ENCODE data around the gene TPSAB1. TPM values are rescaled to one million over a fixed set of nuclear protein-coding genes. Genes with fewer than 3 reads are reported as not detected.

Gene TPSAB1
- total RNA-seq, 2 experiments from 2014 or later: not detected

DNA sequence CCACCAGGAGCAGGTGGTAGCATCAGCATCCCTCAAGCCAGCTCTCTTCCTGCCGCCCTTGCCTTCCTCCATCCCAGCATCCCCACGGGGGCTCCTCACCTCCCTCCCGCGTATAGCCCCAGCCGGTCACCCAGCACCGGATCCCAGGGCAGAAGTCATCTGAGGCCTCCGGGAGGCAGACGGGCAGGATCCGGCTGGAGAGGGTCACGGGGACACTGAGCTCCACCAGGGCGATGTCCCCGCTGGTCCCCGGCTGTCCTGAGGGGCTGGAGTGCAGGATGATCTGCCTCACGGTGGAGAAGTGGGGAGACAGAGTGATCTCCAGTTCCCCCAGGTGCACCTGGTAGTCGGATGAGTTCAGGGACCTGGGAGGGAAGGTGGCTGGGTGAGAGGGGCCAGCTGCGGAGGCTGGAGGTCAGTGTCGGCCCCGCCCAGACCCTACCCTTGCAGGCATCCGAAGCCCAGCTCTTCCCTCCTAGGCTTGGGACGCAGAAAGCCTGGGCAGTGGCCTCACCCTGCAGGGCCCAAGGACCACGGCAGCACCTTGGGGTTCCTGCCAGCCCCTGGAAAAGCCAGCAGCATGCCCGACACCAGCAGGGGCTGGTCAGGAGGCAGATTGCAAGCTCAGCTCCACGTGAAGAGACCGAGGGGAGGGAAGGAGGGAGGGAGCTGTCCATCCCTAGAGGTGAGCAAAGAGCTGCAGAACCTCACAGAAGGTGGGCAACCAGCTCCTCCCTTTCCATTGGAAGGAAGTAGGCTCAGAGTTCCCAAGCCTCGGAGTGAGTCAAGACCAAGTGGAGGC, 17.8 kb upstream of the TPSAB1 start:
- H4K20me1 ChIP-seq (ENCODE audit: insufficient read depth, low read length): no peaks in the 10 kb centered on the region
- no peak overlapping the region for H3K4me3 ChIP-seq (ENCODE audit: low read depth, low read length, poor library complexity, severe bottlenecking)
- TF ChIP-seq, protein P1, sequence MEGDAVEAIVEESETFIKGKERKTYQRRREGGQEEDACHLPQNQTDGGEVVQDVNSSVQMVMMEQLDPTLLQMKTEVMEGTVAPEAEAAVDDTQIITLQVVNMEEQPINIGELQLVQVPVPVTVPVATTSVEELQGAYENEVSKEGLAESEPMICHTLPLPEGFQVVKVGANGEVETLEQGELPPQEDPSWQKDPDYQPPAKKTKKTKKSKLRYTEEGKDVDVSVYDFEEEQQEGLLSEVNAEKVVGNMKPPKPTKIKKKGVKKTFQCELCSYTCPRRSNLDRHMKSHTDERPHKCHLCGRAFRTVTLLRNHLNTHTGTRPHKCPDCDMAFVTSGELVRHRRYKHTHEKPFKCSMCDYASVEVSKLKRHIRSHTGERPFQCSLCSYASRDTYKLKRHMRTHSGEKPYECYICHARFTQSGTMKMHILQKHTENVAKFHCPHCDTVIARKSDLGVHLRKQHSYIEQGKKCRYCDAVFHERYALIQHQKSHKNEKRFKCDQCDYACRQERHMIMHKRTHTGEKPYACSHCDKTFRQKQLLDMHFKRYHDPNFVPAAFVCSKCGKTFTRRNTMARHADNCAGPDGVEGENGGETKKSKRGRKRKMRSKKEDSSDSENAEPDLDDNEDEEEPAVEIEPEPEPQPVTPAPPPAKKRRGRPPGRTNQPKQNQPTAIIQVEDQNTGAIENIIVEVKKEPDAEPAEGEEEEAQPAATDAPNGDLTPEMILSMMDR (conservative IDR thresholded peaks at IDR 0.05; ENCODE audit: low read length): no peak
- TF ChIP-seq EZH2phosphoT487 (IDR thresholded peaks at IDR 0.05; ENCODE audit: borderline replicate concordance, low read depth, low read length): no peak
- DNase-seq (ENCODE audit: low spot score): no peak
- H3K36me3 ChIP-seq (ENCODE audit: insufficient read depth, low read length): no peaks in the 10 kb centered on the region
- H3K4me2 ChIP-seq (ENCODE audit: low read length): no peak overlapping the region
- ChIA-PET POLR2A (no interaction called here), CTCF (ENCODE audit: unreplicated experiment) (no interaction called here)
- H3K9me3 ChIP-seq (ENCODE audit: low read length): no peaks in the 10 kb centered on the region
- H3K27ac ChIP-seq (ENCODE audit: low read depth, low read length, poor library complexity, severe bottlenecking): no peak overlapping the region
- intact Hi-C loops (cut with micrococcal nuclease; ENCODE audit: unreplicated experiment): no loop called here
- no peaks in the 10 kb centered on the region for H3K79me2 ChIP-seq (ENCODE audit: insufficient read depth, low read depth, low read length)
- H3K9me2 ChIP-seq (ENCODE audit: insufficient read depth, low read length): no peaks in the 10 kb centered on the region
- no peaks in the 10 kb centered on the region for H3K4me1 ChIP-seq (ENCODE audit: insufficient read depth, low read length, poor library complexity, severe bottlenecking)
- H2AFZ ChIP-seq (ENCODE audit: low read length): no peak overlapping the region
- BruUV-seq (replicated peaks): no TSS peak

DNA sequence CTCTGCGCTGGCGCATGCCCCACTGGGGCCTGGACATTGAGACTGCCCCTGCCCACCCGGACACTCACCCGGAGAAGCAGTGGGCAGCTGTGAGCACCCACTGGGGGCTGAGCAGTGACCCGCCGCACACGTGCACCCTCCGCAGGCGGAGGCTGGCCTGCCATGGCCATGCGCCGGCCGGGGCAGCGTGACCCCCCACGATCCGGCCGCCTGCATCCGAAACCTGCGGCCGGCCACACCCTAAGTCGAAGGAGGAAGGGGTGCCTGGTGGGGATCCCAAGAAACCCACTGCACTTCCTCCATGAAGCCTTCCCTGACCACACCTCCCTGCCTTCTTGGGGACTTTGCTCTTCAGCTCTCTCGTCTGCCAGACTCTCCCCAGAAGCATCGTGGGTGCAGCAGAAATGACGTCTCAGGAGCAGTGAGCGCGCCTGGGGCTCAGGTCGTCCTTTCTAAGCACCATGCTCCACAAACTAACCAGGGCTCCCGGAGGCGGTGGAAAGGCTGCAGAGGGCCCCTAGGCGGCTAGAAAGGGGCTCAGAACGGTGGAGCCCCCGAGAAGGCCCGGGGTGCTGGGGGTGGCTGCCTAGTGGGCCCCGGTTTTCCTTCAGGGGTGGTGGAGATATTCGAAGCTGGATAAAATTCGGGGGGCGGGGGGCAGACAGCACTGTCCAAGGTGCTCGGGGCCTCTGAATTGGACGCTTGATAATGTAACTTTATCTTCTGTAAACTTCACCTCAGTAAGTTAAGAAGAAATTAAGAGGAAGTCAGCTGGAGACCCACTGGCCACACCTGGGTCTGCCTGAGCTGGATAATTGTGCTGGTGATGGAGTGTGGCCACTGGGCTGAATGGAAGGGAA, 16.9 kb upstream of the TPSAB1 start:
- Histone ChIP-seq H4K20me1 (ENCODE audit: insufficient read depth, low read length) (no peaks in the 10 kb centered on the region), H3K79me2 (ENCODE audit: insufficient read depth, low read depth, low read length) (no peaks in the 10 kb centered on the region), H3K36me3 (ENCODE audit: insufficient read depth, low read length) (no peaks in the 10 kb centered on the region), H3K4me1 (ENCODE audit: insufficient read depth, low read length, poor library complexity, severe bottlenecking) (no peaks in the 10 kb centered on the region), H3K27ac (ENCODE audit: low read depth, low read length, poor library complexity, severe bottlenecking) (no peak overlapping the region), H2AFZ (ENCODE audit: low read length) (no peak overlapping the region), H3K9me2 (ENCODE audit: insufficient read depth, low read length) (no peaks in the 10 kb centered on the region), H3K4me3 (ENCODE audit: low read depth, low read length, poor library complexity, severe bottlenecking) (no peak overlapping the region), H3K9me3 (ENCODE audit: low read length) (no peaks in the 10 kb centered on the region), H3K4me2 (ENCODE audit: low read length) (no peak overlapping the region)
- intact Hi-C loops (cut with micrococcal nuclease; ENCODE audit: unreplicated experiment): no loop called here
- ChIA-PET POLR2A (no interaction called here), CTCF (ENCODE audit: unreplicated experiment) (no interaction called here)
- no peak for DNase-seq (ENCODE audit: low spot score)
- no TSS peak for BruUV-seq (replicated peaks)
- TF ChIP-seq EZH2phosphoT487 (IDR thresholded peaks at IDR 0.05; ENCODE audit: borderline replicate concordance, low read depth, low read length): no peak
- TF ChIP-seq, protein P1 (conservative IDR thresholded peaks at IDR 0.05; ENCODE audit: low read length): no peak

DNA sequence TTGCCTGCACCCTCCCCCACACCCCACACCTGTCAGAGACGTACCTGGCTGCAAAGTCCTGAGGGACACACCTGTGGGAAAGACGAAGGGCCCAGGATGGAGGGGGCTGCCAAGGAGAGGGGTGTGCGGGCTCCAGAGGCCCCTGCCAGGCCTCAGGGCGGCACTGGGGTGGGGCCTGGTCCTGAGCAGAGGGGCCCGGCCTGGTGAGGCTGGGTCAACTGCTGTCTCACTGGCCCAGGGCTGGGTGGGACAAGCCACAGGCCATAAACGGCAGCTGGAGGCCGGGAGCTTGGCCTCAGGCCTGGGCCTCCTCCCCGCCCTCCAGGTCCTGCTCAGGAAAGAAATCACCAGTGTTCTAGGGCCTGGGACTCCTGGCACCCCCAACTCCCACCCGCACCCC, 15.9 kb upstream of the TPSAB1 start:
- Histone ChIP-seq H3K9me3 (ENCODE audit: low read length) (no peaks in the 10 kb centered on the region), H4K20me1 (ENCODE audit: insufficient read depth, low read length) (no peaks in the 10 kb centered on the region), H3K79me2 (ENCODE audit: insufficient read depth, low read depth, low read length) (no peaks in the 10 kb centered on the region), H3K4me2 (ENCODE audit: low read length) (no peak overlapping the region), H3K27ac (ENCODE audit: low read depth, low read length, poor library complexity, severe bottlenecking) (no peak overlapping the region), H2AFZ (ENCODE audit: low read length) (no peak overlapping the region), H3K4me1 (ENCODE audit: insufficient read depth, low read length, poor library complexity, severe bottlenecking) (no peaks in the 10 kb centered on the region), H3K4me3 (ENCODE audit: low read depth, low read length, poor library complexity, severe bottlenecking) (no peak overlapping the region), H3K36me3 (ENCODE audit: insufficient read depth, low read length) (no peaks in the 10 kb centered on the region), H3K9me2 (ENCODE audit: insufficient read depth, low read length) (no peaks in the 10 kb centered on the region)
- ChIA-PET CTCF (ENCODE audit: unreplicated experiment) (no interaction called here), POLR2A (no interaction called here)
- no TSS peak for BruUV-seq (replicated peaks)
- intact Hi-C loops (cut with micrococcal nuclease; ENCODE audit: unreplicated experiment): no loop called here
- DNase-seq (ENCODE audit: low spot score): no peak
- TF ChIP-seq EZH2phosphoT487 (IDR thresholded peaks at IDR 0.05; ENCODE audit: borderline replicate concordance, low read depth, low read length): no peak
- TF ChIP-seq, protein P1 (conservative IDR thresholded peaks at IDR 0.05; ENCODE audit: low read length): no peak

Data from OCI-LY7 (cell line).